8988T (cell line): ENCODE data around the gene MKX.

Experiments
- DNase-seq: peaks from one replicate; pipeline ENCODE4 v3.0.0; 2011

MKX gene

GRCh38 chr10:27745732-27746396, at the start of gene MKX:
Gene MKX (minus strand): TSS chr10:27745819. CDS start chr10:27743415, 2,404 bp downstream.
- no peak for DNase-seq

GRCh38 chr10:27794157-27794556, 48.5 kb upstream of the MKX start:
- DNase-seq, result no peak

GRCh38 chr10:27792216-27792615, 46.6 kb upstream of the MKX start:
- no peak for DNase-seq

- DNase-seq, result no peak
Observed at GRCh38 chr10:27784272-27784671, 38.7 kb upstream of the MKX start.

GRCh38 chr10:27783660-27784059, 38.0 kb upstream of the MKX start:
- peak; percentile 43 for DNase-seq

- no peak for DNase-seq
Observed at GRCh38 chr10:27779462-27780015, 33.9 kb upstream of the MKX start.

- DNase-seq, result no peak
Observed at GRCh38 chr10:27774831-27775230, 29.2 kb upstream of the MKX start.

- no peak for DNase-seq
Observed at GRCh38 chr10:27771231-27771630, 25.6 kb upstream of the MKX start.

GRCh38 chr10:27770181-27770580, 24.6 kb upstream of the MKX start:
- no peak for DNase-seq

GRCh38 chr10:27760867-27761266, 15.2 kb upstream of the MKX start:
- no peak for DNase-seq

- no peak for DNase-seq
Observed at GRCh38 chr10:27759483-27760272, 14.1 kb upstream of the MKX start.

GRCh38 chr10:27752673-27753237, 7.1 kb upstream of the MKX start:
- DNase-seq, result no peak

- DNase-seq, result no peak
Observed at GRCh38 chr10:27748601-27749000, 3.0 kb upstream of the MKX start.

GRCh38 chr10:27747096-27747451, 1.5 kb upstream of the MKX start:
- DNase-seq, result no peak

- DNase-seq, result no peak
Observed at GRCh38 chr10:27746397-27747095, 927 bp upstream of the MKX start.

GRCh38 chr10:27744802-27745731, 552 bp downstream of the MKX start:
- no peak for DNase-seq

- DNase-seq, result no peak
Observed at GRCh38 chr10:27743877-27744801, 1.5 kb downstream of the MKX start.

- DNase-seq, result peak; percentile 70
Observed at GRCh38 chr10:27743012-27743876, 2.4 kb downstream of the MKX start.

- DNase-seq, result peak; percentile 82
Observed at GRCh38 chr10:27742195-27743011, 3.2 kb downstream of the MKX start.
